HG02588 (cell line): Measurements from ENCODE around the gene UBAP1.
"Not testable (repeated sequence)": the region's sequence is repeated elsewhere in the genome, so short reads cannot be mapped to it uniquely, and the experiment has no call there.

ENCODE experiments used
- ATAC-seq: cut with Tn5 transposase; IDR thresholded peaks from one replicate; pipeline ENCODE4 v1.9.1; 2021; ENCODE audit warnings: mild to moderate bottlenecking, moderate library complexity; ENCODE audit not compliant: unreplicated experiment

Gene UBAP1

DNA sequence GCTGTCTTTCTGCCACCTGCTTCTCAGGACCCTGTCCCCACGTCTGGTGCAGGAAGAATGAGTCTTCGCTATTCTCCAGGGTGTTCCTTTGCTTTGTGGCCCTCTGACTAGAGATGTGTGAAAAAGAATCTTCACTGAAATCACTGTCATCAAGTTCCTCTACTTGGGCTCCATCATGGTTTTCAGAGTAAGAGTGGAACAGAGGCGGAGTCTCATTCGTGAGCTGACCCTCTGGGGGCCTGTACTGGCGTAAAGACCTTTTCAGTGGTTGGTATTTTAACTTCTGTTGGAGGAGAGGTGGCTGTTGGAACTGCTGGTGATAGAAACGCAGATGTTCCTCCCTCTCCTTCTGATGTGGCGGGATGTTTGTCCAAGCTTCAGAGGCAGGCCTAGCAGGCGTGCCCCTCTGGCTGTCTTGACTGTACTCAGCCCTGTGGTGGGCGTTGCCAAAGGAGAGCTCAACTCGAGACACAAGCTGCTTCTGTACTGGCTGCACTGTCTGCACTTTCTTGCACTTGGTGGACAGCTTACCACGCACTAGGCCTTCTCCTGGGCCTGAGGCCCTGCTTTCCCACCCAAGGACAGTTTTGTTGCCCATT is 78.2 kb downstream of the UBAP1 start:
- ATAC-seq, result no peak

DNA sequence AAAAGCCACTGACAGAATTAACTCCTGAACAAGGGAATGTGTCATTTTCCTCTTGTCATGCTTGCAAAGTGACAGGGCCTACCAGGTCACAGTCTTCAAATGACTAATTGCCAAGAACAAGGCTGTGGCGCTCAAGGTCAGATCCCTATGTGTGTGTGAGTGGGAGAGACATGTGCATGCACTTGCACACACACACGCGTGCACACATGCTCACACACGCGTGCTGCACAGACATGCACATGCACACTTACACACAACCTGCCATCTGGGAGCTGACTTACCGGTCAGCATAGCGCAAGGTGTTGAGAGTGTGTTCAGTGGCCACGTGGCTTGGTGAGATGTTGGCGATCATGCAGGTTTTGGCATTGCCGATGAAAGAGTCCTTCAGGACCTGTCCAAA is 80.5 kb downstream of the UBAP1 start:
- no peak for ATAC-seq

DNA sequence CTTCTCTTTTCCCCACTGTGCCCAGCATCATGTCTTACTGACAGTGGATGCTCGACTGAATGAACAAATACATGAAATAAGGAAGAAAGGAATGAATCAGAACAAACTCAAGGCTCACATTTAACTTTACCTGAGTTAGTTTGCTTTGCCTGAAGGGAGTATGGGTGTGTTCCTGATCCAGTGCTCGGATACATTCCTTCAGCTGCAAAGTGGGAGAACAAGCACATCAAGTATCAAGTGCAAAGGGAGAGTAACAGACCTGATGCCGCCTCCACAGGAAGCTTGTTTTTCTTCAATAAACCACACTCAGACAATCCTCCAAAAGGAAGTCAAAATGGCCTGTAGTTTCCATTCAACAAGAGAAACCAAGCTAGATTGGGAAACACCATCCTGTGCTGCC is 84.1 kb downstream of the UBAP1 start:
- ATAC-seq, result no peak

DNA sequence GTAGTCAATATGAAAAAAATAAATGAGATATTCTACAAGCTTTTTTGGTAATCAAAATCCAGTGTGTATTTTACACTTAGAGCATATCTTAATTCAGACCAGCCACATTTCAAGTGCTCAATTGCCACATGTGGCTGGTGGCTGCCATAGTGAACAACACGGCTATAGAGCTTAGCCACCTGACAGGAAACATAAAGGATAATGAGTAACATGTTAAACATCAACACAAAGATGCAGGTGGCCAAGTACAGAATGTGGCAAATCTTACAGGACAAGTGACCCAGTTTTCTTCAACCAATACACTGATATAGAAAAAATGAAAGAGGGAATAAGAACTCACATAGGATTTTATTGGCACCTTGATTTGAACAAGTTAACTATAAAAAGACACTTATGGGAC is 88.8 kb downstream of the UBAP1 start:
- ATAC-seq, result no peak

DNA sequence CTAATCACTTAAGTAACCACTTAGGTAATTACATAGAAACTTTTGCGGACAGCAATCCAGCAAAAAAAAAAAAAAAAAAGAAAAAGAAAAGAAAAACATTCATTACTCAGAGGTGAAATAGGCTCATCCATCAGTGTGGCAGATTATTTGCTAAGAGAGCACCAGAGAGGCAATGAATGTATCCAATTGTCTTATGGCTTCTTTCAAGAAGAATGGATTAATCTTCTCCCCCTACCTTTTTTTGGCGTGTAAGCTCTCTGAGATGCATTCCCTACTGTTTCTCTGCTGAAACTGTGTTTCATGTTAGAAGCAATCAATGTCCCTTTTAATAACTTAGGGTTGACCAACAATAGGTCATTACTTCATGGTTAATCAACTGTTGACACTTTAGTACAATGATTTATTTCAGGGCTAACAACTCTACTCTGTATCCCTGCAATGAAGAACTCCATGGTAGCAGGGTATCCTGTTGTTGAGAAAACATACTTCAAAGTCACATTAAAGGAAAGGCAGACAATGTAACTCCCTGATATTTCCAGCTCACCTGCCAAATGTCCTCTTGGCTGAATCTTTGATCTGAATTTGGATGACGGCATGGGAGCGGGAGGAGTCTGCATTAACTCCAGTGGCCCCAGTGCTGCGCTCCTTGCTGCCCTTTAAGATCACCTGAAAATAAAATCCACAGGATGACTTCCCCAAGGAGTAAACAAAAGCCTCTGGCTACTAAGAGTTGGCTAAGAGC is 92.6 kb downstream of the UBAP1 start:
- ATAC-seq, result no peak

DNA sequence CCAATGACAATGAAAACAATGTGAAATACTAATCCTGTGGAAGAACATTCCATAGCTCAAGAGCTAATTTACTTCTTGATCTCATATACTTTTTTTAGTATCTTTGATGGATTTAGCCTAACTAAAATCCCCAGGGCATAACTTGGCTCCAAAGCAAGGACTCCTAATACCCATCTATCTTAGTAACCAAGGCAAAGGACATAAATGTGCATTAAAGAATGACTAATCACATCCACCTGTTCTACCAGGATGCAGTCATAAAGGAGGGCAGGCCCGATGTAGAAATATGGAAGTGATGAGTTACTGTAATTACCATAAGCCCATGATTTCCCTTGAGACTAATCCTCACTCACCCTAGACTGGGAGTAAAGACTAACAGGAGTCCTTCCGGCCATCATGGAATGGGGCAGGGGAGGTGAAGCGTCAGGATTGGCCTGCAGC is 93.3 kb downstream of the UBAP1 start:
- ATAC-seq, result no peak

DNA sequence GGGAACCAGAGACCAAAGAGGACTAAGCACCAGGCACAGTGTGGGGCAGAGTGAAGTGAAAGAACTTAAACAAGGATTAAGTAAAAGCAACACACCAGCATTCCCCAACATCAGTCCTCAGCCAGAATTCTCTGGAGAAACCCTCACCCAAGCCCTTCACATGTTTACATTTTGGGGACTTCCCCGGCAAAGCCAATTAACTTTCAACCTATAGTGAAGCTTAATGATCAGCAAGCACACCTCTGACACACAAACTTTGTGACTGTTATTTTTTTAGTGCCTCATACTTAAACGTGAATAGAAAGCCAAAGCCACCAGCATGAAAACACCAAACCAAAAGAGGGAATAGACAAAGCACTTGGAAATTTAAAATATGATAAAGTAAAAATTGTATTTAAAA is 94.7 kb downstream of the UBAP1 start:
- not testable (repeated sequence) for ATAC-seq

DNA sequence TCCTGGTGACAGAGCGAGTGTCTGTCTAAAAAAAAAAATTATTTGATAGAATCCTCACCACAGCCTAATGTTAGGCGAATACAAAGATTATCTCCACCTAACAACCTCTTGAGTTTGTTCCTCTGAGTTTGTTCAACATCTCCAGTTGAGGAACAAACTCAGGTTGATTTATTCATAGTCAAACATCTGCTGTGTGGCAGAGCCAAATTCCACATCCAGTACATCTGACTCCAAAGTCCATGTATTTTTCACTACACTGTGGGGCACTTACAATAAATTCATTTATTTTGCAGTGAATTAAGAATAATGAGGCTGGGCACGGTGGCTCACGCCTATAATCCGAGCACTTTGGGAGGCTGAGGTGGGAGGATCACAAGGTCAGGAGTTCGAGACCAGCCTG is 97.0 kb downstream of the UBAP1 start:
- no peak for ATAC-seq

DNA sequence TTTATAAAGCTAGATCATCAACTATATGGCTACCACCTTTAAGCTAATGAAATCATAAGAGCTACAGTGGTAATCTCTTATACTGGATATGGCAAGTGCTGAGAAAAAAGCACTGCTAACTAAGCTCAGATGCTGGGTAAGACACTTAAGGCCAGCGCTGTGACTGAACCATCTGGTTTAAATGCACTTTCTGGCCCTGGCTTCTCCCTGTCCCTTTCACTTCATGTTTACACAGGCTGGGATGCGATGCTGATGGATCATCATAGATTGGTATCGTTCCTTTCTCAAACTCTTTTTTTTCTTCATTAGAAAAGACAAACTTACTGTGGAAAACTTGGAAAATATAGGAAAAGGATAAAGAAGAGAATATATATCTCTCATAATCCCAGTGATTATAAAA is 97.9 kb downstream of the UBAP1 start:
- no peak for ATAC-seq

DNA sequence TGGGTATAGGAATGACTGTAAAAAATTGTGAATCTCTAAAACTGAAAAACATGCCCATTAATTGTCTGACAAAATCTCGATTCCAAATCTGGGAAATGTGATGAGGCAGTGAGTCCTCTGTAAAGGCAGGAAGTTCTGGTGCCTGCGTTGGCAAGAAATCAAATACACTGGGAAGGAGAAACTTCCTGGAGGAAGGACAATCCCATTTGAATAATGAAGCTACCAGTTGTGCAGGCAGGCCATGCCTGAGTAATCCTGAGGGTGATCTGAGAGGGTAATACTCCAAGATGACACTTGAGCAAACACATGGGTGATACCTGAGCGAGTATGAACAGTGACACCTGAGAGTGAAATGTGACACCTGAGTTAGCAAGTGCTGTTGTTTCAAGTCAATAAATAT is 100.6 kb downstream of the UBAP1 start:
- no peak for ATAC-seq

DNA sequence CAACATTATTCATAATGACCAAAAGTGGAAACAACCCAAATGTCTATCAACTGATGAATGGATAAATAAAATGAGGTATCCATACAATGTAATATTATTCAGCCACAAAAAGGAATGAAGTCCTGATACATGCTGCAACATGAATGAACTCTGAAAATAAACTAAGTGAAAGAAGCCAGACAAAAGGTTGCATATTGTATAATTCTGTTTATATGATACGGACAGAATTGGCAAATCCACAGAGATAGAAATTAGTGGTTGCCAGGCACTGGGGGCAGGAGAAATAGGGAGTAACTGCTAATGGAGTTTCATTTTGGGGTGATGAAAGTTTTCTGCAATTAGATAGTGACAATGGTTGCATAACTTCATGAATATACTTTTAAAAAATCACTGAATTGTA is 103.3 kb downstream of the UBAP1 start:
- ATAC-seq, result no peak

DNA sequence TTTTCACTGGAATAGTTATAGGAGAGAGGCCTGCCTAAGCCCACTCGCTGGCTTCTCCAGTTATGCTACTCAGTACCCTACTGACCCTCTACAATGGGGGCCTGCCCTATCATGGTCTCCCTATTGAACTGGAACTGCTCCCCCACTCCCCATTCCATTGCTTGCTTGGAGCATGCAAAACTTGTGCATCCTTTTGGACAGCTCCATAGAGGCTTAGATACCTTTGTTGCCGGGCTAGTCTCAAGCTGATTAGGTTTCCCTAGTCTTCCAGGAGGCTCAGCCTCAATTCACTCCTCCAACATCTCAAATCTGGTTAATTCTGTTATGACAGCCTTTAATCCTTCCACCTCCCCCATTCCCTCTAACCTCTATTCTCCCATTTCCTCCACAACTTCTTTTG is 110.3 kb downstream of the UBAP1 start:
- ATAC-seq, result no peak

DNA sequence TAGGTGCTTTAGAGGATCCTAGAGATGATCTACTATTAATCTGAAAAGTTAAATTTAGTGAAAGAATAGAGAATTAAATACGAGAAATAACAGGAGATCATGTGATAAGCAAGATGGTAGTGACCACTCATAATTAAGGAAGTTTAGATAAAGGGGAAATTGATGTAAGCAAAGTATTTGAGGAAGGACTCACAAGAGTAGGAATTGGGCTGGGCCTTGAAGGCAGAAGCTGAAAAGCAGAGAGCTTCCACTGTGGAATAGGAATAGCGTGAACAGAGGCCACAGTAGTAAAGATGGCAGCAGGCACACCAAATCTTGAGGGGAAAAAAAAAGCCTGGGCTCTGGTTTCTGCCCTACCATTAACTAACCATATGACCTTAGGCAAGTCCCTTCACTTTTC is 112.2 kb downstream of the UBAP1 start:
- ATAC-seq, result no peak

DNA sequence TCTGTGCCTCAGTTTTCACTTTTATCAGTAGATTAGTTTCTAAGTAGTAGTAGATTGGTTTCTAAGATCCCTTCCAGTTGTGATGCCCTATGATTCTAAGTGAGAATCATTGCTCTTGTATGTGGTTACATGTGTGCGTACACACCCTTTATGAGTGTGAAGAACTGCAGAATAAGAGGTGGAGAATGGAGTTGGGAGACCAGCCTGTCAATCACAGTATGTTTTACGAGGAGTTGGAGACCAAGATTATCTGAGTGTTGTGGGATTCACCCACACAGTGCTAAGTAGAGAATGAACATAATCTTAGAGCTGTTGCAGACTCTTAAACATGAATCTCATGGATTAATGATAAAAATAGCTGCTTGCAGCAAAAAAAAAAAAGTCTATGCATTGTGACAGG is 112.6 kb downstream of the UBAP1 start:
- ATAC-seq, result no peak

DNA sequence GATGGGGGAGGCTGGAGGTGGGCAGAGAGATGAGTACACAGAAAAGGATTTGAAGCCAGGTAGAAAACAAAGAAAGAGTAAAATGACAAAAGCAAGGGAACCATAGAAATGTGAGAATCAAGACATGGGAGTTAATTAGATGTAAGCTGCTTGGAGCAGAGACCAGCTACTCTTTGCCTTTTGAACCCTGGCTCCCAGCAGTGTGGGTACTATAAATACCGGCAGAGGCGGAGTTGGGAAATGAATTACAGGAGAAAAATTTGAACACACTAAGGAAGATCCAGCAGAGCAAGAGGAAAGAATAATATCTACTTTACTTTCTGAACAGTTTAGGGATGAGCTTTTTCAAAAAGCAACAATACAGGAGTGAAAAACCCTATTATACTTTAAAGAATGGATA is 113.7 kb downstream of the UBAP1 start:
- ATAC-seq, result no peak

DNA sequence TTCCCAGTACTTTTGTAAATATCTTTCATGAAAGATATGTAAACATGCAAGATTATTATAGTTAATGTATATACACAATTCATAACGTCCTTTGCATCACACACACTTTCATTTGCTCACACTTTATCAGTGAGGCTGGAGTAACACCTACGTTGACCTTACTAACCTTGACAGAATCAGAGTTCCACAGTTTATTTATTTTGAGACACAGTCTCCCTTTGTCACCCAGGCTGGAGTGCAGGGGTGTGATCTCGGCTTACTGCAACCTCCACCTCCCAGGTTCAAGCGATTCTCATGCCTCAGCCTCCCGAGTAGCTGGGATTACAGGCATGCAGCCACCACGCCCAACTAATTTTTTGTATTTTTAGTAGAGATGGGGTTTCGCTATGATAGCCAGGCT is 122.2 kb downstream of the UBAP1 start:
- ATAC-seq, result not testable (repeated sequence)
